LoVo (cell line): ENCODE results near the gene VASH1.

Experiments used
- DNase-seq: peaks from one replicate; pipeline ENCODE4 v3.0.0-alpha.2; 2016; ENCODE audit warnings: low spot score

VASH1 gene

DNA sequence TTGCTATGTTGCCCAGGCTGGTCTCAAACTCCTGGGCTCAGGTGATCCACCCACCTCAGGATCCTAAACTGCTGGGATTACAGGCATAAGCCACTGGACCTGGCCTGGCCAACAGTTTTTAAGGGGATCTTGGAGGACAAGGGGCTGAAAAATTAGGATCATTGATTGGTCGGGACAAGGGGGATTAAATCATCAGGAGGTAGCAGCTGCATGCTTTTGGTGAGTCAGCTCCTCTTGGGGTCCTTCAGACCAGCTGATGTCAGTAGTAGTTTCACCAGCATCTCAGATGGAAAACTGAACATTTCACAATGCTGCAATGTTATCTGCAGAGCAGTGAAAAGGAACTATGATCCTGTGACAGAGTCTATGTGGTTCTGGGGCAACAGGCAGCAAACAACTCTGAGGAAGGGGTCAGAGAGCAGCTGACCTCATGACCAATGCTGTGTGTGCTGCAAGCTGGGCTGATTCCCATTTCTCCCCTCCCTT, 71.3 kb downstream of the VASH1 start:
- no peak for DNase-seq
